ENCODE results near the gene KRTAP20-3. TPM values are rescaled to one million over a fixed set of nuclear protein-coding genes. Genes with fewer than 3 reads are reported as not detected.

KRTAP20-3 gene
- total RNA-seq, 1 donor from 2014 or later = not detected

GRCh38 chr21:30680586-30680985, 37.9 kb downstream of the KRTAP20-3 start:
- no peak for DNase-seq (ENCODE audit: low read depth in 2 of 2)

- DNase-seq (ENCODE audit: low read depth in 2 of 2) = no peak
Observed at GRCh38 chr21:30684506-30684905, 41.8 kb downstream of the KRTAP20-3 start.

GRCh38 chr21:30689822-30690221, 47.2 kb downstream of the KRTAP20-3 start:
- no peak for DNase-seq (ENCODE audit: low read depth in 2 of 2)

Other genes starting within 250 kb of the KRTAP20-3 start
- not detected in 2 replicates for gene KRTAP13-1, start 246.8 kb upstream of the KRTAP20-3 start, total RNA-seq
- not detected in 2 replicates for gene KRTAP13-3, start 216.9 kb upstream of the KRTAP20-3 start, total RNA-seq
- gene KRTAP13-4, start 212.6 kb upstream of the KRTAP20-3 start, total RNA-seq = not detected in 2 replicates
- gene KRTAP15-1, start 202.6 kb upstream of the KRTAP20-3 start, total RNA-seq = not detected in 2 replicates
- gene KRTAP19-1, start 162.5 kb upstream of the KRTAP20-3 start, total RNA-seq = not detected in 2 replicates
- not detected in 2 replicates for gene KRTAP19-2, start 155.4 kb upstream of the KRTAP20-3 start, total RNA-seq
- not detected in 2 replicates for gene KRTAP19-3, start 150.9 kb upstream of the KRTAP20-3 start, total RNA-seq
- not detected in 2 replicates for gene KRTAP19-4, start 145.7 kb upstream of the KRTAP20-3 start, total RNA-seq
- not detected in 2 replicates for gene KRTAP19-5, start 140.7 kb upstream of the KRTAP20-3 start, total RNA-seq
- not detected in 2 replicates for gene KRTAP19-6, start 101.0 kb upstream of the KRTAP20-3 start, total RNA-seq
- not detected in 2 replicates for gene KRTAP19-7, start 81.5 kb upstream of the KRTAP20-3 start, total RNA-seq
- gene KRTAP22-2, start 52.5 kb upstream of the KRTAP20-3 start, total RNA-seq = not detected in 2 replicates
- not detected in 2 replicates for gene KRTAP6-3, start 50.4 kb upstream of the KRTAP20-3 start, total RNA-seq
- gene KRTAP6-2, start 44.0 kb upstream of the KRTAP20-3 start, total RNA-seq = not detected in 2 replicates
- gene KRTAP22-1, start 41.8 kb upstream of the KRTAP20-3 start, total RNA-seq = not detected in 2 replicates
- not detected in 2 replicates for gene KRTAP6-1, start 28.9 kb upstream of the KRTAP20-3 start, total RNA-seq
- gene KRTAP20-1, start 26.4 kb upstream of the KRTAP20-3 start, total RNA-seq = not detected in 2 replicates
- gene KRTAP20-4, start 22.2 kb upstream of the KRTAP20-3 start, total RNA-seq = not detected in 2 replicates
- not detected in 2 replicates for gene KRTAP20-2, start 7.7 kb upstream of the KRTAP20-3 start, total RNA-seq
- gene KRTAP21-3, start 75.9 kb downstream of the KRTAP20-3 start, total RNA-seq = not detected in 2 replicates
- gene KRTAP21-2, start 104.4 kb downstream of the KRTAP20-3 start, total RNA-seq = not detected in 2 replicates
- not detected in 2 replicates for gene KRTAP21-1, start 112.6 kb downstream of the KRTAP20-3 start, total RNA-seq
- not detected in 2 replicates for gene KRTAP8-1, start 170.4 kb downstream of the KRTAP20-3 start, total RNA-seq
- not detected in 2 replicates for gene KRTAP7-1, start 186.9 kb downstream of the KRTAP20-3 start, total RNA-seq
- not detected in 2 replicates for gene KRTAP11-1, start 238.7 kb downstream of the KRTAP20-3 start, total RNA-seq

All from dermis microvascular lymphatic vessel endothelial cell (primary cell).